Astrocyte of the cerebellum (primary cell): ENCODE measurements around the gene RSF1.

Experiments used
- DNase-seq: peaks from one replicate; pipeline ENCODE4 v3.0.0-alpha.2; 2011; ENCODE audit warnings: low read depth
- H3K4me3 ChIP-seq: 2 replicates; pipeline ENCODE4 v1.5.1; 2011; ENCODE audit warnings: mild to moderate bottlenecking, low read depth, low read length, moderate library complexity
- CTCF ChIP-seq: IDR thresholded peaks from 2 replicates; pipeline ENCODE4 v1.5.1; 2012; ENCODE audit warnings: low read length, low read depth, moderate library complexity, mild to moderate bottlenecking; ENCODE audit errors: missing control alignments
- in situ Hi-C: cut with HindIII; loops from 2 replicates; pipeline ENCODE4 v1.10.0; 2017; ENCODE audit warnings: low sequenced_read_pairs

The RSF1 gene

GRCh38 chr11:77806993-77807392, 13.5 kb downstream of the RSF1 start:
- TF ChIP-seq CTCF = no peak
- in situ Hi-C loops = no loop called here
- no peak overlapping the region for H3K4me3 ChIP-seq
- DNase-seq = no peak

- in situ Hi-C loops = no loop called here
- no peak for TF ChIP-seq CTCF
- no peak overlapping the region for H3K4me3 ChIP-seq
- no peak for DNase-seq
These were observed 14.1 kb downstream of the RSF1 start for GRCh38 chr11:77806415-77806814.

GRCh38 chr11:77801477-77801876, 19.0 kb downstream of the RSF1 start:
- in situ Hi-C loops = no loop called here
- H3K4me3 ChIP-seq = no peak overlapping the region
- TF ChIP-seq CTCF = no peak
- DNase-seq = no peak

GRCh38 chr11:77800449-77800848, 20.1 kb downstream of the RSF1 start:
- TF ChIP-seq CTCF = no peak
- in situ Hi-C loops = no loop called here
- DNase-seq = no peak
- no peak overlapping the region for H3K4me3 ChIP-seq

GRCh38 chr11:77799338-77799737, 21.2 kb downstream of the RSF1 start:
- in situ Hi-C loops = no loop called here
- no peak for DNase-seq
- TF ChIP-seq CTCF = no peak

GRCh38 chr11:77793972-77794371, 26.6 kb downstream of the RSF1 start:
- in situ Hi-C loops = no loop called here
- no peak for TF ChIP-seq CTCF
- H3K4me3 ChIP-seq = no peak overlapping the region
- no peak for DNase-seq

More at GRCh38 chr11:77799338-77799737, 21.2 kb downstream of the RSF1 start:
- H3K4me3 ChIP-seq = no peak overlapping the region

GRCh38 chr11:77791301-77791700, 29.2 kb downstream of the RSF1 start:
- DNase-seq = no peak
- in situ Hi-C loops = no loop called here
- no peak for TF ChIP-seq CTCF
- no peak overlapping the region for H3K4me3 ChIP-seq
